WTC11 (cell line): Measurements from ENCODE around the gene HDAC7. TPM values are rescaled to one million over a fixed set of nuclear protein-coding genes. Genes with fewer than 3 reads are reported as not detected.

Experiments used
- ATAC-seq: fragments of 200-7000 bp; cut with Tn5 transposase; 2 replicates; pipeline ENCODE4 v1.10.0; 2021; ENCODE audit warnings: mild to moderate bottlenecking, moderate library complexity
- CTCF ChIA-PET: fragments of 300-600 bp; sonication (Branson Sonifier 250); formaldehyde crosslinking; loops from one replicate; lab custom pipeline; 2021; ENCODE audit warnings: antibody characterized with exemption; lab: Charles Lee
- POLR2A ChIA-PET: fragments of 350-600 bp; sonication (Branson Sonifier 250); formaldehyde crosslinking; loops from one replicate; lab custom pipeline; 2021; ENCODE audit warnings: antibody characterized with exemption; lab: Charles Lee
- DNase-seq: peaks from one replicate; pipeline ENCODE4 v3.0.0; 2021; ENCODE audit warnings: low spot score
- H3K27ac Mint-ChIP-seq: 2 replicates; pipeline ENCODE4 v1.8.0; 2021; ENCODE audit warnings: mixed read lengths
- H3K27me3 Mint-ChIP-seq: 2 replicates; pipeline ENCODE4 v1.8.0; 2021; ENCODE audit warnings: low read depth, mild to moderate bottlenecking, moderate library complexity, mixed read lengths
- H3K36me3 Mint-ChIP-seq: 2 replicates; pipeline ENCODE4 v1.8.0; 2021; ENCODE audit warnings: mixed read lengths
- H3K4me1 Mint-ChIP-seq: 2 replicates; pipeline ENCODE4 v1.8.0; 2022; ENCODE audit warnings: mixed read lengths
- H3K4me3 Mint-ChIP-seq: 2 replicates; pipeline ENCODE4 v1.8.0; 2021; ENCODE audit warnings: mild to moderate bottlenecking, moderate library complexity, mixed read lengths
- H3K9me3 Mint-ChIP-seq: 2 replicates; pipeline ENCODE4 v1.8.0; 2021; ENCODE audit warnings: mixed read lengths
- ATF3 ChIP-seq: sonication (generic); formaldehyde crosslinking; conservative IDR thresholded peaks from 2 replicates; pipeline ENCODE4 v1.8.1; 2022; ENCODE audit warnings: mild to moderate bottlenecking, missing genetic modification reagents
- ERG ChIP-seq: fragments of 250-450 bp; sonication (Bioruptor Pico); IDR thresholded peaks from 2 replicates; pipeline ENCODE4 v1.8.0; 2021; ENCODE audit warnings: mild to moderate bottlenecking
- FOXP1 ChIP-seq: sonication (generic); formaldehyde crosslinking; IDR thresholded peaks from 2 replicates; pipeline ENCODE4 v1.8.0; 2022; ENCODE audit warnings: missing genetic modification reagents, mild to moderate bottlenecking, moderate library complexity, borderline replicate concordance
- GTF2I ChIP-seq: fragments of 250-450 bp; sonication (Bioruptor Pico); conservative IDR thresholded peaks from 2 replicates; pipeline ENCODE4 v1.4.0; 2021; ENCODE audit warnings: mild to moderate bottlenecking
- MXD4 ChIP-seq: fragments of 250-450 bp; sonication (Bioruptor Pico); IDR thresholded peaks from 2 replicates; pipeline ENCODE4 v1.8.0; 2021; ENCODE audit warnings: mild to moderate bottlenecking, moderate library complexity, borderline replicate concordance
- NFATC4 ChIP-seq: fragments of 250-450 bp; sonication (Bioruptor Pico); IDR thresholded peaks from 2 replicates; pipeline ENCODE4 v1.9.0; 2021; ENCODE audit warnings: mild to moderate bottlenecking
- TEAD1 ChIP-seq: sonication (generic); formaldehyde crosslinking; IDR thresholded peaks from 2 replicates; pipeline ENCODE4 v1.8.0; 2022; ENCODE audit warnings: mild to moderate bottlenecking, missing genetic modification reagents
- ZBTB21 ChIP-seq: sonication (generic); formaldehyde crosslinking; IDR thresholded peaks from 2 replicates; pipeline ENCODE4 v1.8.1; 2023; ENCODE audit warnings: mild to moderate bottlenecking, missing genetic modification reagents, borderline replicate concordance
- ZNF121 ChIP-seq: sonication (generic); formaldehyde crosslinking; IDR thresholded peaks from 2 replicates; pipeline ENCODE4 v1.8.0; 2023; ENCODE audit warnings: missing genetic modification reagents
- ZNF425 ChIP-seq: fragments of 250-450 bp; sonication (Bioruptor Pico); conservative IDR thresholded peaks from 2 replicates; pipeline ENCODE4 v1.9.0; 2021; ENCODE audit warnings: mild to moderate bottlenecking
- total RNA-seq: library from RNA; stranded (reverse); gene quantifications from 3 replicates; pipeline ENCODE4 v1.2.3, GENCODE V29; 2021
- TF ChIP-seq, protein P1 (sequence below): fragments of 250-450 bp; sonication (Bioruptor Pico); IDR thresholded peaks from 2 replicates; pipeline ENCODE4 v1.9.0; 2021; ENCODE audit warnings: mild to moderate bottlenecking
- TF ChIP-seq, protein P2 (sequence below): fragments of 200-600 bp; IDR thresholded peaks from 2 replicates; pipeline ENCODE4 v1.8.0; 2022; ENCODE audit warnings: antibody characterized with exemption
- TF ChIP-seq, protein P3 (sequence below): sonication (generic); formaldehyde crosslinking; IDR thresholded peaks from 2 replicates; pipeline ENCODE4 v1.8.0; 2023; ENCODE audit warnings: missing genetic modification reagents
- TF ChIP-seq, protein P4 (sequence below): fragments of 250-450 bp; sonication (Bioruptor Pico); IDR thresholded peaks from 2 replicates; pipeline ENCODE4 v1.9.0; 2021; ENCODE audit warnings: mild to moderate bottlenecking
- TF ChIP-seq, protein P5 (sequence below): sonication (generic); formaldehyde crosslinking; conservative IDR thresholded peaks from 2 replicates; pipeline ENCODE4 v1.8.1; 2023; ENCODE audit warnings: mild to moderate bottlenecking, low read depth, missing genetic modification reagents, moderate library complexity
- TF ChIP-seq, protein P6 (sequence below): sonication (generic); formaldehyde crosslinking; IDR thresholded peaks from 2 replicates; pipeline ENCODE4 v1.8.0; 2022; ENCODE audit warnings: mild to moderate bottlenecking, missing genetic modification reagents
- TF ChIP-seq, protein P7 (sequence below): sonication (generic); formaldehyde crosslinking; IDR thresholded peaks from 2 replicates; pipeline ENCODE4 v1.8.1; 2022; ENCODE audit warnings: mild to moderate bottlenecking, missing genetic modification reagents, moderate library complexity, borderline replicate concordance

Gene HDAC7
- total RNA-seq, 1 experiment from 2014 or later = 111 TPM

DNA sequence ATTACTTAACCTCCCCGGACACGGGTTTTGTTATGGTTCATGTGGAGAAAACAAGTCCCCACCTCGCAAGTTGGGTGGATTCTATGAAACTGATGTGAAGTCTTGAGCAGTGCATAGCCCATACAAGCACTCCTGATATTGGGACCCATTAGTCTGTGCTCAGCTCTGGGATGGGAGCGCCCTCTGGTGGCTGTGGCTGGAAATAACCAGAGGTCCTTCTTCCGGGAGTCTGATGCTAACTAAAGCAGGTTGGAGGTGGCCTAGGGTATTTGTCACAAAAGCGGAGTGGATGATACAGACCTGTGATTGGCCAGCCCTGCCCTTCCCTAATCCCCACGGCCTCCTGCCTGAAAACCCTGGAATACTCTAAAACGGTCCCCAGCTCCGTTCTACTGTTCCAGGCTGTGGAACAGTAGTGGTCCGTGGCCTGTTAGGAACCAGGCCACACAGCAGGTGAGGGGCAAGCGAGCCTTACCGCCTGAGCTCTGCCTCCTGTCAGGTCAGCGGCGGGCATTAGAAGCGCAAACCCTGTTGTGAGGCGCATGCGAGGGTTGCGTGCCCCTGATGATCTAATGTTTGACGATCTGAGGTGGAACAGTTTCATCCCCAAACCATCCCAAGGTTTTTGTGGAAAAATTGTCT is 40.3 kb downstream of the HDAC7 start:
- ATAC-seq (peak; percentile 85), DNase-seq (peak; percentile 97)
- Mint-ChIP-seq H3K27ac (peak overlapping the region; percentile 37; the same call in 1 of the 2 replicates), H3K36me3 (peaks cover 2% of the 10 kb centered on the region; the same call in 1 of the 2 replicates), H3K27me3 (peaks cover 11% of the 10 kb centered on the region), H3K9me3 (no peaks in the 10 kb centered on the region), H3K4me1 (peaks cover 32% of the 10 kb centered on the region), H3K4me3 (peak overlapping the region; percentile 44)
- CTCF ChIA-PET = interaction anchor here (0.6 to 19.3 kb wide), 32 partner anchors 8 to 805 kb away, joined by 3 to 735 read pairs (median 5); partner anchors contain the start of genes ENDOU, RAPGEF3 and RPAP3
- TF ChIP-seq, protein P1, sequence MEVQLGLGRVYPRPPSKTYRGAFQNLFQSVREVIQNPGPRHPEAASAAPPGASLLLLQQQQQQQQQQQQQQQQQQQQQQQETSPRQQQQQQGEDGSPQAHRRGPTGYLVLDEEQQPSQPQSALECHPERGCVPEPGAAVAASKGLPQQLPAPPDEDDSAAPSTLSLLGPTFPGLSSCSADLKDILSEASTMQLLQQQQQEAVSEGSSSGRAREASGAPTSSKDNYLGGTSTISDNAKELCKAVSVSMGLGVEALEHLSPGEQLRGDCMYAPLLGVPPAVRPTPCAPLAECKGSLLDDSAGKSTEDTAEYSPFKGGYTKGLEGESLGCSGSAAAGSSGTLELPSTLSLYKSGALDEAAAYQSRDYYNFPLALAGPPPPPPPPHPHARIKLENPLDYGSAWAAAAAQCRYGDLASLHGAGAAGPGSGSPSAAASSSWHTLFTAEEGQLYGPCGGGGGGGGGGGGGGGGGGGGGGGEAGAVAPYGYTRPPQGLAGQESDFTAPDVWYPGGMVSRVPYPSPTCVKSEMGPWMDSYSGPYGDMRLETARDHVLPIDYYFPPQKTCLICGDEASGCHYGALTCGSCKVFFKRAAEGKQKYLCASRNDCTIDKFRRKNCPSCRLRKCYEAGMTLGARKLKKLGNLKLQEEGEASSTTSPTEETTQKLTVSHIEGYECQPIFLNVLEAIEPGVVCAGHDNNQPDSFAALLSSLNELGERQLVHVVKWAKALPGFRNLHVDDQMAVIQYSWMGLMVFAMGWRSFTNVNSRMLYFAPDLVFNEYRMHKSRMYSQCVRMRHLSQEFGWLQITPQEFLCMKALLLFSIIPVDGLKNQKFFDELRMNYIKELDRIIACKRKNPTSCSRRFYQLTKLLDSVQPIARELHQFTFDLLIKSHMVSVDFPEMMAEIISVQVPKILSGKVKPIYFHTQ (CRISPR knock-in tag) = 0 out of 2 replicates have a peak, but pooled peaks have one; percentile 23
- TF ChIP-seq, protein P2, sequence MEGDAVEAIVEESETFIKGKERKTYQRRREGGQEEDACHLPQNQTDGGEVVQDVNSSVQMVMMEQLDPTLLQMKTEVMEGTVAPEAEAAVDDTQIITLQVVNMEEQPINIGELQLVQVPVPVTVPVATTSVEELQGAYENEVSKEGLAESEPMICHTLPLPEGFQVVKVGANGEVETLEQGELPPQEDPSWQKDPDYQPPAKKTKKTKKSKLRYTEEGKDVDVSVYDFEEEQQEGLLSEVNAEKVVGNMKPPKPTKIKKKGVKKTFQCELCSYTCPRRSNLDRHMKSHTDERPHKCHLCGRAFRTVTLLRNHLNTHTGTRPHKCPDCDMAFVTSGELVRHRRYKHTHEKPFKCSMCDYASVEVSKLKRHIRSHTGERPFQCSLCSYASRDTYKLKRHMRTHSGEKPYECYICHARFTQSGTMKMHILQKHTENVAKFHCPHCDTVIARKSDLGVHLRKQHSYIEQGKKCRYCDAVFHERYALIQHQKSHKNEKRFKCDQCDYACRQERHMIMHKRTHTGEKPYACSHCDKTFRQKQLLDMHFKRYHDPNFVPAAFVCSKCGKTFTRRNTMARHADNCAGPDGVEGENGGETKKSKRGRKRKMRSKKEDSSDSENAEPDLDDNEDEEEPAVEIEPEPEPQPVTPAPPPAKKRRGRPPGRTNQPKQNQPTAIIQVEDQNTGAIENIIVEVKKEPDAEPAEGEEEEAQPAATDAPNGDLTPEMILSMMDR = peak; percentile 93
- TF ChIP-seq NFATC4 (CRISPR knock-in tag) = no peak
- POLR2A ChIA-PET = interaction anchor here (0.8 to 4.3 kb wide), 4 partner anchors 28 to 39 kb away, joined by 3 to 17 read pairs (median 3); no protein-coding TSS in a partner anchor

DNA sequence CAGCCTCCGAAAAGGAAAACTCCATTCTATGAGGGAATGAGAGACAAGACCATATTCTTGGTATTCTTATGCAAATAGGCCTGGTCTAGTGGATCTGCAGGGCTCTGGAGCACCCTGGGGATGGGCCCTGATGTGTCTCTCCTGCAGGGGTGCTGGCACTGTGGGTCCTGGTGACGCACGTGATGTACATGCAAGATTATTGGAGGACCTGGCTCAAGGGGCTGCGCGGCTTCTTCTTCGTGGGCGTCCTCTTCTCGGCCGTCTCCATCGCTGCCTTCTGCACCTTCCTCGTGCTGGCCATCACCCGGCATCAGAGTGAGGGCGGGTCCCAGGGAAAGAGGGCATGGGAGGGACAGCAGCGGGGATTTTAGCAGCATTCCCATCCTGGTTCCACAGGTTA is 40.8 kb downstream of the HDAC7 start:
- POLR2A ChIA-PET = interaction anchor here (4.3 kb wide), 1 partner anchor 35 kb away, joined by 17 read pairs; no protein-coding TSS in a partner anchor
- Mint-ChIP-seq H3K27me3 (peaks cover 16% of the 10 kb centered on the region), H3K4me1 (peaks cover 37% of the 10 kb centered on the region), H3K27ac (peak overlapping the region; percentile 37; the same call in 1 of the 2 replicates), H3K4me3 (peak overlapping the region; percentile 44), H3K9me3 (no peaks in the 10 kb centered on the region), H3K36me3 (no peaks in the 10 kb centered on the region)
- ATAC-seq (peak; percentile 40), DNase-seq (peak; percentile 46)
- CTCF ChIA-PET = interaction anchor here (0.6 to 19.3 kb wide), 21 partner anchors 9 to 805 kb away, joined by 3 to 735 read pairs (median 9); partner anchors contain the start of genes ENDOU, RAPGEF3 and RPAP3
- TF ChIP-seq, protein P3, sequence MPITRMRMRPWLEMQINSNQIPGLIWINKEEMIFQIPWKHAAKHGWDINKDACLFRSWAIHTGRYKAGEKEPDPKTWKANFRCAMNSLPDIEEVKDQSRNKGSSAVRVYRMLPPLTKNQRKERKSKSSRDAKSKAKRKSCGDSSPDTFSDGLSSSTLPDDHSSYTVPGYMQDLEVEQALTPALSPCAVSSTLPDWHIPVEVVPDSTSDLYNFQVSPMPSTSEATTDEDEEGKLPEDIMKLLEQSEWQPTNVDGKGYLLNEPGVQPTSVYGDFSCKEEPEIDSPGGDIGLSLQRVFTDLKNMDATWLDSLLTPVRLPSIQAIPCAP (CRISPR knock-in tag) = no peak
- TF ChIP-seq ZNF121 = no peak
- no peak for TF ChIP-seq FOXP1 (CRISPR knock-in tag)
- no peak for TF ChIP-seq ZBTB21
- TF ChIP-seq GTF2I (CRISPR knock-in tag) = no peak
- TF ChIP-seq, protein P4, sequence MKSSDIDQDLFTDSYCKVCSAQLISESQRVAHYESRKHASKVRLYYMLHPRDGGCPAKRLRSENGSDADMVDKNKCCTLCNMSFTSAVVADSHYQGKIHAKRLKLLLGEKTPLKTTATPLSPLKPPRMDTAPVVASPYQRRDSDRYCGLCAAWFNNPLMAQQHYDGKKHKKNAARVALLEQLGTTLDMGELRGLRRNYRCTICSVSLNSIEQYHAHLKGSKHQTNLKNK (CRISPR knock-in tag) = no peak
- no peak for TF ChIP-seq ZNF425 (CRISPR knock-in tag)
- TF ChIP-seq, protein P5, sequence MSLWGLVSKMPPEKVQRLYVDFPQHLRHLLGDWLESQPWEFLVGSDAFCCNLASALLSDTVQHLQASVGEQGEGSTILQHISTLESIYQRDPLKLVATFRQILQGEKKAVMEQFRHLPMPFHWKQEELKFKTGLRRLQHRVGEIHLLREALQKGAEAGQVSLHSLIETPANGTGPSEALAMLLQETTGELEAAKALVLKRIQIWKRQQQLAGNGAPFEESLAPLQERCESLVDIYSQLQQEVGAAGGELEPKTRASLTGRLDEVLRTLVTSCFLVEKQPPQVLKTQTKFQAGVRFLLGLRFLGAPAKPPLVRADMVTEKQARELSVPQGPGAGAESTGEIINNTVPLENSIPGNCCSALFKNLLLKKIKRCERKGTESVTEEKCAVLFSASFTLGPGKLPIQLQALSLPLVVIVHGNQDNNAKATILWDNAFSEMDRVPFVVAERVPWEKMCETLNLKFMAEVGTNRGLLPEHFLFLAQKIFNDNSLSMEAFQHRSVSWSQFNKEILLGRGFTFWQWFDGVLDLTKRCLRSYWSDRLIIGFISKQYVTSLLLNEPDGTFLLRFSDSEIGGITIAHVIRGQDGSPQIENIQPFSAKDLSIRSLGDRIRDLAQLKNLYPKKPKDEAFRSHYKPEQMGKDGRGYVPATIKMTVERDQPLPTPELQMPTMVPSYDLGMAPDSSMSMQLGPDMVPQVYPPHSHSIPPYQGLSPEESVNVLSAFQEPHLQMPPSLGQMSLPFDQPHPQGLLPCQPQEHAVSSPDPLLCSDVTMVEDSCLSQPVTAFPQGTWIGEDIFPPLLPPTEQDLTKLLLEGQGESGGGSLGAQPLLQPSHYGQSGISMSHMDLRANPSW (CRISPR knock-in tag) = no peak
- no peak for TF ChIP-seq MXD4 (CRISPR knock-in tag)
- TF ChIP-seq ATF3 (CRISPR knock-in tag) = no peak
- no peak for TF ChIP-seq TEAD1
- no peak for TF ChIP-seq ERG (CRISPR knock-in tag)
- TF ChIP-seq, protein P6, sequence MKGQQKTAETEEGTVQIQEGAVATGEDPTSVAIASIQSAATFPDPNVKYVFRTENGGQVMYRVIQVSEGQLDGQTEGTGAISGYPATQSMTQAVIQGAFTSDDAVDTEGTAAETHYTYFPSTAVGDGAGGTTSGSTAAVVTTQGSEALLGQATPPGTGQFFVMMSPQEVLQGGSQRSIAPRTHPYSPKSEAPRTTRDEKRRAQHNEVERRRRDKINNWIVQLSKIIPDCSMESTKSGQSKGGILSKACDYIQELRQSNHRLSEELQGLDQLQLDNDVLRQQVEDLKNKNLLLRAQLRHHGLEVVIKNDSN (CRISPR knock-in tag) = no peak
- TF ChIP-seq NFATC4 (CRISPR knock-in tag) = no peak
- TF ChIP-seq, protein P7, sequence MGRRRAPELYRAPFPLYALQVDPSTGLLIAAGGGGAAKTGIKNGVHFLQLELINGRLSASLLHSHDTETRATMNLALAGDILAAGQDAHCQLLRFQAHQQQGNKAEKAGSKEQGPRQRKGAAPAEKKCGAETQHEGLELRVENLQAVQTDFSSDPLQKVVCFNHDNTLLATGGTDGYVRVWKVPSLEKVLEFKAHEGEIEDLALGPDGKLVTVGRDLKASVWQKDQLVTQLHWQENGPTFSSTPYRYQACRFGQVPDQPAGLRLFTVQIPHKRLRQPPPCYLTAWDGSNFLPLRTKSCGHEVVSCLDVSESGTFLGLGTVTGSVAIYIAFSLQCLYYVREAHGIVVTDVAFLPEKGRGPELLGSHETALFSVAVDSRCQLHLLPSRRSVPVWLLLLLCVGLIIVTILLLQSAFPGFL (CRISPR knock-in tag) = no peak
